HG03064 (cell line): Measurements from ENCODE around the gene SCAMP4.
"Not testable (repeated sequence)": the region's sequence is repeated elsewhere in the genome, so short reads cannot be mapped to it uniquely, and the experiment has no call there.

Experiments
- ATAC-seq: cut with Tn5 transposase; IDR thresholded peaks from one replicate; pipeline ENCODE4 v1.9.1; 2021; ENCODE audit warnings: low read depth; ENCODE audit not compliant: unreplicated experiment

The SCAMP4 gene

DNA sequence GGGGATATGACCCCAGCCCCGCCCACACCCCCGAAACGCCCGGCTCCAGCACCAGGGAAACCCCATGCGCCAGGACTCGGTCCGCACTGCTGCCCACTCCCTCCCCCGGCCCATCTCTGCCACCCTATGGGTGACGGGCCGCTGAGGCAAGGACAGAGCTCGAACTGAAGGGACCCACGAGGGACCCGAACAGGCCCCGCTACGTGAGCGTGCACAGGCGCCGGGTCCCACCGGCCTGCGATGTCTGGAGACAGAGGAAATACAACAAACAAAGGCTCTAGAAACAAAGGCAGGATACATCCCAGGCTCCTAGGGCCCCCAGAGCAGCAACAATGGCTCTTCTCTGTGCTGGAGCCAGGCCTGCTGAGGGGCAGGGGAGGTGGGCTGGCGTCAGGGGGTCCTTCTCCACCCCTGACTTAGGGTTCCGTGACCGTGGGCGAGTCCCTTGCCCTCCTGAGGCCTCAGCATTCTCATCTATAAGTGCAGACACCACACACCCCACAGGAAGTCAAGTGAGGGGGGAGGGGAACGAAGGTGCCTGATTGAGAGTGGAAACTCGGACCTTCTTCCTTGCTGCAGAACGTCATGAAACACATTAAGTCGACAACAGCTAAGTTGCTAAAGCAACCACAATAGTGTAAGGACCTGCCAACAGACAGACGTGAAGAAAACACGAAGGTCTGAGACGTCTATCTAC, 23.0 kb upstream of the SCAMP4 start:
- ATAC-seq = no peak

DNA sequence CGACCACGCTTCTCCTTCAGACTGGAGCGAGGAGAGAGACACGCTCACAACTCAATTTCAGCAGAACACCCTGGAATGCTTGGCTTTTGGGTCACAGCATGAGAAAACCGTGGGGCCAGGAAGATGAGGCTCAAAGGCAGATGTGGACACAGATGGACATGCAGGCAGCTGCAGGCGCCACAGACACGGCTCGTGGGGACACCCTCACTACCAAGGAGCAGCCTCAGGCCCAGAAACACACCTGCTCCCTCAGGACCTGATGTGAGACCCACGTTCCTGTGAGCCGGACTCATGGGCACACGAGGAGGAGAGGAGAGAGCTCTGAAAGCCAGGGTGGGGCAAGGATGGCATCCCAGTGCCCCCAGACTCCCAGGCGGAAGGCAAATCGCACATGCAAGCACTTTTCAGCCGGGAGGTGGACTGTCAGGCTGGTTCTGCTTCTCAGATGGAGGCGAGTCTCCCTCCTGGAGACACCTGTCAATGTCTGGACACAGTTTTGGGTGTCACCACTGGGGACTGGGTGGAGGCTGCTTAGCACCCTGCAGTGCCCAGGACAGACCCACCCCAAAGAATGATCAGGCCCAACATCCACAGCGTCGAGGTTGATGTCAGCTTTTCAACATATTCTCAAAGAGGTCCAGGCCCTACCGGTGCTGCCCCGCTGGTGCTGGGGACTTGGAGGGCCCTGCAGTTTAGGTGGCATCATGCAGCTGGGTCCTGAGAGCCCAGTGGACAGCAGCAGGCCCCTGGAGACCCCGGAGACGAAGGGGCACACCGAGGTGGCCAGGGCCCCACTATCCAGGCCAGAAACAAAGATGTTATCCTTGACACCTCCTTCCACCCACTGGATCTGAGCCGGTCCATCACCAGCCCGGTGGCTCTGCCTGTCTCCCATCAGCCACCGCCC, 22.2 kb upstream of the SCAMP4 start:
- ATAC-seq = no peak

GRCh38 chr19:1883784-1884183, 21.4 kb upstream of the SCAMP4 start:
- ATAC-seq = no peak

DNA sequence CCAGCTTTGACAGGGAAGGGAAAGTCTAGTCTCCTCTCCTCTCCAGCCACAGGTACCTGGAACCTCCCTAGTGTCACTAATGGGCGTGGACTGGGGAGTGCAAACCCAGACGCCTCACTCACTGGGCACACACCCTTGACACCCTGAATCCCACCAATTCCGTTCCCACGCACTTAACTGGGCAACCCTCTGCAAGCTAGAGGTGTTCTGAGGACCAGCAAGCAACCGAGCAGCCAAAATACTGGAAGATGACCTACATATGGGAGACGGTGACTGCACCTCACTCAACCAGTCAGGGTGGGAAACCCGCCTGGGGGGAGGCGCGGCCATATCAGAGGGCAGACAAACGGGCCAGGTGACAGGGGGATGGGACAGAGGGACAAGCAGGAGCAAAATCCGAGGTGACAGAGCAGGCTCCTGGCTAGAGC, 20.9 kb upstream of the SCAMP4 start:
- ATAC-seq = no peak

DNA sequence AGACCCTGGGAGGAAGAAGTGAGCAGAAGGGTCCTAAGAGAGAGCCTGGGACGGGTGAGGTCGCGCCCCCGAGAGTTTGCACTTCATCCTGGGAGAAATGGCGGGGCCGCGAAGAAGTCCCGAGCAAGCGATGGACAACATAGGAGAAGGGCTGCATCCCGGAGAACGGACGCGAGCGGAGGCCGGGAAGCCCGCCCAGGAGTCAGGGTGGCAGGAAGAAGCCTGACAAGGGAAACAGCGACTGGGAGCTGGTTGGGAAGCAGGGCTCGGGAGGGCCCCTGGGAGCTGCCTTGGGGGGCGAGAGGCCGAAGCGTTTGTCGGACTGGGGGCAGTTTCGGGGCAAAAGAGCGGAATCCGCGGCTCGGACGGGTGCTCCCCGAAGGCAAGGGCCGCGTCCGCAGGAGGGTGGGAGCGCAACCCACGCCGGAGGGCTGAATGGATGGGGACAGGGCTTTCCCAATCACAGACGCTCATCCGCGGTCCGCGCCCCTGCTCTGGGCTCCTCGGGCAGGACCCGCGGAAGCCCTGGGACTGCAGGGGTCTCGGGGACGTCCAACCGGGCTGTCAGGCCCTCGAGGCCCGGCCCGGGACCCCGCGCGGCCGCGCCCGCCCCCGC, 20.4 kb upstream of the SCAMP4 start:
- no peak for ATAC-seq

DNA sequence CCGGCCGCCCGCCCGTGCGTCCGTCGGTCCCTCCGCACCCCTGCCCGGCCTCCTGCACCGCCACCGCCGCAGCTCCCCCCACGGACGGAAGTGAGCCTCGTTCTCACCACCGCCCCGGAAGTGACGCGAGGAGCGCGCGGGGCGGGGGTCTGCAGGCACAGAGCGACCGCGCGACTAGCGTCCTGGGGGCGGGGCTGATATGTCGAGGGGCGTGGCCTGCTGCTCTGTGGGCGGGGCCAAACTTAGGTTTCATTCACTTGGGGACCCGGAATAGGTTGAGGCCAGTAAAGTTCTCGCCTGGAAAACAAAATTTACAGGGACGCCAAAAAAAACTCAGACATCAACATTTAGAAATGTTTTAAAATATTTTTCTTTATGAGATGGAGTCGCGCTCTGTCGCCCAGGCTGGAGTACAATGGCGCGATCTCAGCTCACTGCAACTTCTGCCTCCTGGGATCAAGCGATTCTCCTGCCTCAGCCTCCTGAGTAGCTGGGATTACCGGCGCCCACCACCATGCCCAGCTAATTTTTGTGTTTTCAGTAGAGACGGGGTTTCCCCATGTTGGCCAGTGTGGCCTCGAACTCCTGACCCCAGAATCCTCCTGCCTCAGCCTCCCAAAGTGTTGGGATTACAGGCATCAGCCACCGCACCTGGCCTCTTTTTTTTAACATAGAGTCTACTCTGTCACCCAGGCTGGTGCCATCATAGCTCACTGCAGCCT, 19.6 kb upstream of the SCAMP4 start, which contains the start of gene ABHD17A:
ABHD17A (minus strand) TSS at position 99 of the 722 bp plus-strand sequence. CDS start 3,930 bp downstream, outside the sequence.
- ATAC-seq = not testable (repeated sequence)

- ATAC-seq = not testable (repeated sequence)
Observed at GRCh38 chr19:1886360-1886759, 18.8 kb upstream of the SCAMP4 start.

- ATAC-seq = no peak
Observed at GRCh38 chr19:1888385-1888784, 16.8 kb upstream of the SCAMP4 start.

DNA sequence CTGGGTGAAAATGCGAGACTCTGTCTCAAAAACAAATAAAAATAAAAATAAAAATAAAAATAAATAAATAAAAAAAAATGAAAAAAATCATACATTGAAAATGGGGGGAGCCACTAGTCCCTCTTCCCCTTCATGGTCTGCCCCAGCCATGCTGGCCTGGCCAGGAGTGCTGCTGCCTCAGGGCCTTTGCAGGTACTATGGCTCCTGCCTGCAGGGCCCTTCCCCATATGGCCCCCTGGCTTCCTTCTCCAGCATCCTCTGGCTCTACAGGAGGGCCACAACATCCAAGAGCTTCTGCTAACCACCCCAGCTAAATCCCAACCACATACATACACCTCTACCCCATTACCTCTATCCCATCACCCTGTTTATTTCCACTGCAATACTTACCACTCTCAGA, 15.3 kb upstream of the SCAMP4 start:
- no peak for ATAC-seq

DNA sequence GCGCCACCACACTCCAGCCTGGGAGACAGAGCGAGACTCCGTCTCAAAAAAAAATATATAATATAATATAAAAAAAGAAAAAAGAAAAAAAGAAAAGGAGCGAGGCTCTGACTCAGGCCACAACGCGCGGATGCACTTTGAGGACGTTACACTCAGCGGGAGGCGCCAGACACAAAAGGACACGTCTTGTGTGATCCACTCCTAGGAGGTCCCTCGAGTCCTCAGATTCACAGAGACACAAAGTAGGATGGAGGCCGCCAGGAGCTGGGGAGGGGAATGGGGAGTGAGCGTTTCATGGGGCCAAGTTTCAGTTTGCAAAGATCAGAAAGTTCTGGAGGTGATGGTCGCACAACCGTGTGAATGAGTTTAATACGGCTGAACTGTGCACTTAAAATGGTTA, 11.4 kb upstream of the SCAMP4 start:
- no peak for ATAC-seq

DNA sequence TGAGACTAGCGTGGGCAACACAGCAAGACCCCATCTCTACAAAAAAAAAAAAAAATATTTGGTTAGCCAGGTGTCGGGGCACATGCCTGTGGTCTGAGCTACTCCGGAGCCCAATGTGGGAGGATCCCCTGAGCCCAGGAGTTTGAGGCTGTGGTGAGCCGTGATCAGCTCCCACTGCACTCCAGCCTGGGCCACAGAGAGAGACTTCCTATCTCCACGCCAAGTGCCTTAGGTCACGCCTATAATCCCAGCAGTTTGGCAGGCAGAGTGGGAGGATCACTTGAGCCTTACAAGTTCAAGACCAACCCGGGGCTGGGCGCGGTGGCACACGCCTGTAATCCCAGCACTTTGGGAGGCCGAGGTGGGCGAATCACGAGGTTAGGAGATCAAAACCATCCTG, 8.7 kb upstream of the SCAMP4 start:
- ATAC-seq = no peak

GRCh38 chr19:1901940-1902404, 3.2 kb upstream of the SCAMP4 start:
- no peak for ATAC-seq

DNA sequence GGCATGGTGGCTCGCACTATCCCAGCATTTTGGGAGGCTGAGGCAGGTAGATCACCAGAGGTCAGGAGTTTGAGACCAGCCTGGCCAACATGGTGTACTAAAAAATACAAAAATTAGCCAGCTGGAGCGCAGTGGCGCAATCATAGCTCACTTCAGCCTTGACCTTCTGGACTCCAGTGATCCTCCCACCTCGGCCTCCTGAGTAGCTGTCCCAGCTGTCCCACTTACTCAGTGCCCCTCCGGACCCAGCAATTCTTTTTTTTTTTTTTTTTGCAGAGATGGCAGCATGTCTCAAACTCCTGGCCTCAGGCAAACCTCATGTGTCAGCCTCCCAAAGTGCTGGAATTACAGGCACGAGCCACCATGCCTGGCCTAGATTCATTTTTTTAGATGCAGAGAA, 2.3 kb upstream of the SCAMP4 start:
- ATAC-seq = no peak

- no peak for ATAC-seq
Observed at GRCh38 chr19:1904860-1905109, 414 bp upstream of the SCAMP4 start.

DNA sequence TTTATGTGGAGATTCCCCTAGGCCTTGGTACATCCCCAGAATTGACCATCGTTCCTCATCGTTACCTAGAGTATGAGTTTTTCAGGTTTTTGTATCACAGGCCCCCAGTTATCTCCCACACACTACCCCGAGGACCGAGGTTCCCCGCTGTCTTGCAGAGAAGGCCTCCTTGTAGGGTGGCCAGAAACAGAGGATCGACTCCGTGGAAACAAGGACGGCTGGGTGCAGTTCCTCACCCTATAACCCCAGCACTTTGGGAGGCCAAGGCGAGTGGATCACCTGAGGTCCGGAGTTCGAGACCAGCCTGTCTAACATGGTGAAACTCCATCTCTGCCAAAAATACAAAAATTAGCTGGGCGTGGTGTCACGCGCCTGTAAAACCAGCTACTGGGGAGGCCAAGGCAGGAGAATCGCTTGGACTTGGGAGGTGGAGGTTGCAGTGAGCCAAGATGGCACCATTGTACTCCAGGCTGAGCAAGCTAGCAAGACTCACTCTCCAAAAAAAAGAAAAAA, 720 bp downstream of the SCAMP4 start:
- no peak for ATAC-seq

DNA sequence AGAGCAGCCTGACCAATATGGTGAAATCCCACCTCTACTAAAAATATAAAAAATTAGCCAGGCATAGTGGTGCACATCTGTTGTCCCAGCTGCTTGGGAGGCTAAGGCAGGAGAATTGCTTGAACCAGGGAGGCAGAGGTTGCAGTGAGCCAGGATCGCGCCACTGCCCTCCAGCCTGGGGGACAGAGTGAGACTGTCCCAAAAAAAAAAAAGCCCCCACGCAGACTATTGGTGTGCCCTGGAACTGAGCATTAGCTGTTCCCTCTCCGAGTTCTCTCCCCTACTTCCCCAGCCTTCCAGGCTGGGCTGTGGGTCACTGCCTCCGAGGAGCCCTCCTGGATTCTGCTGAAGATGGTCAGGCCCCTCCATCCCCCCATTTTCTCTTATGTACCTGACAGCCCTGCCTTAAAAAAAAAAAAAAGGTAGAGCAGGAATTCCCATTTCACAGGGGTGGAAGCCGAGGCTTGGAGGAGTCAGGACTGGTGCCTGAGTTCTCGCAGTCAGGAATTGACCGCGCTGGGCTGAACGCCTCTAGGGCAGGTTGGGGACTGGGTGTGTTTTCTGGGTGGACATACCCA, 1.9 kb downstream of the SCAMP4 start:
- ATAC-seq = no peak

- no peak for ATAC-seq
Observed at GRCh38 chr19:1907563-1908363, 2.6 kb downstream of the SCAMP4 start.

DNA sequence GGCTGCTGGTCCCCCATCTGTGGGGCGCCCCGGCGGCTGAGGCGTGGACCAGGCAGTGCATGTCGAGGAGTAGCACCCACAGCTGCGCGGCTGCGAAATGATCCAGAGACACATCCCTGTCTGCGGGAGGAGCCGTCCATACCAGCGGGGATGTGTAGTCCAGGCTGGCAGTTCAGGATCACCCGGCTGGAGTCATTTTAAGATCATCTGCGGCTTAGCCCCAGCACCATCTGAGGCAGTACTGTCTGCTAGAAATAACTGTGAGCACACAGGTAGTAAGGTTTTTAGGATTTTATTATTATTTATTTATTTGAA, 3.1 kb downstream of the SCAMP4 start:
- no peak for ATAC-seq

- no peak for ATAC-seq
Observed at GRCh38 chr19:1909761-1910080, 4.5 kb downstream of the SCAMP4 start.

GRCh38 chr19:1910177-1910576, 5.0 kb downstream of the SCAMP4 start:
- ATAC-seq = no peak
